H4 (cell line): ENCODE data around the gene UPF1. TPM values are rescaled to one million over a fixed set of nuclear protein-coding genes. Genes with fewer than 3 reads are reported as not detected.

Source experiments
- total RNA-seq: library from RNA; depleted of rRNA; stranded (reverse); fragments of >200 nt; shearing (Covaris generic); gene quantifications from 2 replicates; pipeline ENCODE4 v1.2.3, GENCODE V29; 2014; rRNA removed

Gene UPF1
- total RNA-seq, 1 experiment from 2014 or later, result 33.8 TPM

Other genes with a start within 250 kb of the UPF1 start
- gene REX1BD, start 243.2 kb upstream of the UPF1 start, total RNA-seq, result 107 and 159 TPM in 2 replicates
- gene CRLF1, start 225.2 kb upstream of the UPF1 start, total RNA-seq, result 19.4 and 35.4 TPM in 2 replicates
- gene TMEM59L, start 219.1 kb upstream of the UPF1 start, total RNA-seq, result 1.2 and 3.2 TPM in 2 replicates
- 2.3 and 5.7 TPM in 2 replicates for gene KLHL26, start 194.9 kb upstream of the UPF1 start, total RNA-seq
- 2.3 and 2.6 TPM in 2 replicates for gene CRTC1, start 148.3 kb upstream of the UPF1 start, total RNA-seq
- 0.08 TPM in 1 of 2 replicates, not detected in the other for gene COMP, start 40.7 kb upstream of the UPF1 start, total RNA-seq
- 1.0 TPM in 1 of 2 replicates, not detected in the other for gene CERS1, start 64.2 kb downstream of the UPF1 start, total RNA-seq
- gene COPE, start 87.4 kb downstream of the UPF1 start, total RNA-seq, result 386 and 421 TPM in 2 replicates
- 68.6 and 70.9 TPM in 2 replicates for gene DDX49, start 87.8 kb downstream of the UPF1 start, total RNA-seq
- 32.5 and 47.3 TPM in 2 replicates for gene HOMER3, start 109.3 kb downstream of the UPF1 start, total RNA-seq
- gene SUGP2, start 201.6 kb downstream of the UPF1 start, total RNA-seq, result 21.7 and 25.2 TPM in 2 replicates
- gene ARMC6, start 201.6 kb downstream of the UPF1 start, total RNA-seq, result 57.7 and 62.0 TPM in 2 replicates
- gene SLC25A42, start 232.0 kb downstream of the UPF1 start, total RNA-seq, result 4.2 and 6.3 TPM in 2 replicates